Measurements from ENCODE around the gene NCOA3.

The NCOA3 gene

DNA sequence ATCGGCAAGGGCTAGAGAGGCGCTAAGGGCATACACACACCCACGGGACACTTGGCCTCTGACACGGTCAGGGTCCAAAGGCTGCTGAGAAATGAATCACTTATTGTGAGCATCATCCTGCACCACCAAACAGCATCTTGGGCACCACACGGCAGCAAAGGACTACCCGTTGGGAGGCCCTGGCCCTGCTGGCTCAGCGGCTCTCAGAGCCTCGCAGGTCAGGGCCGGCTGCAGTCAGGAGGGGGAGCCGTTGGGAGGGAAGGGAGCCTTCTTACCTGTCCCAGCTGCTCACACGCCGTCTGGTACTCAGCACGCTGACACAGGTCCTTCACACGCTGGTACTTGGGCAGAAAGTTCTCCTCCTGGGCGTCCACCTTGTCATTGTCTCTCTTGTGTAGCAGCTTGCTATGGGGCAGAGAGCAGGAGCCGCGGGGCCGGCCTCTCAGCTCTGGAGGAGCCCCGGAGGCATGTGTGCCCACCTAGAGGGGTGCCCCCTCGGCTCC lies 174.6 kb downstream of the NCOA3 start:
- Histone ChIP-seq H2BK120ac (ENCODE audit: low read depth, low read length) (no peak overlapping the region), H3K4me1 (ENCODE audit: control insufficient read depth, low read depth, low read length) (no peaks in the 10 kb centered on the region), H3K23ac (ENCODE audit: low read length) (no peak overlapping the region), H4K8ac (ENCODE audit: low read depth, low read length) (no peak overlapping the region), H2BK5ac (ENCODE audit: low read length) (no peak overlapping the region), H3K9ac (ENCODE audit: low read length) (no peak overlapping the region), H3K18ac (ENCODE audit: low read length) (no peak overlapping the region), H3K36me3 (ENCODE audit: control insufficient read depth, insufficient read depth, low read length) (no peaks in the 10 kb centered on the region), H3K4me2 (ENCODE audit: low read length) (no peak overlapping the region), H3K79me2 (ENCODE audit: control insufficient read depth, insufficient read depth, low read length) (no peaks in the 10 kb centered on the region), H2AK5ac (ENCODE audit: low read length) (no peak overlapping the region), H3K4ac (ENCODE audit: low read depth, low read length) (no peak overlapping the region), H3K56ac (ENCODE audit: low read length) (no peak overlapping the region), H3K79me1 (ENCODE audit: low read length) (no peaks in the 10 kb centered on the region), H3K27ac (ENCODE audit: low read depth, low read length) (no peak overlapping the region), H2BK15ac (replicated peaks; ENCODE audit: low read depth) (no peak overlapping the region), H3K27me3 (ENCODE audit: insufficient read depth, low read length, poor library complexity) (no peaks in the 10 kb centered on the region), H3K4me3 (ENCODE audit: low read length) (no peak overlapping the region), H4K5ac (ENCODE audit: low read length) (no peak overlapping the region)
- no CpG with 5 or more reads among the region's 20 CpGs for WGBS (ENCODE audit: extremely low coverage, insufficient coverage, low lambda C conversion rate)
- DNase-seq: peak; percentile 60

DNA sequence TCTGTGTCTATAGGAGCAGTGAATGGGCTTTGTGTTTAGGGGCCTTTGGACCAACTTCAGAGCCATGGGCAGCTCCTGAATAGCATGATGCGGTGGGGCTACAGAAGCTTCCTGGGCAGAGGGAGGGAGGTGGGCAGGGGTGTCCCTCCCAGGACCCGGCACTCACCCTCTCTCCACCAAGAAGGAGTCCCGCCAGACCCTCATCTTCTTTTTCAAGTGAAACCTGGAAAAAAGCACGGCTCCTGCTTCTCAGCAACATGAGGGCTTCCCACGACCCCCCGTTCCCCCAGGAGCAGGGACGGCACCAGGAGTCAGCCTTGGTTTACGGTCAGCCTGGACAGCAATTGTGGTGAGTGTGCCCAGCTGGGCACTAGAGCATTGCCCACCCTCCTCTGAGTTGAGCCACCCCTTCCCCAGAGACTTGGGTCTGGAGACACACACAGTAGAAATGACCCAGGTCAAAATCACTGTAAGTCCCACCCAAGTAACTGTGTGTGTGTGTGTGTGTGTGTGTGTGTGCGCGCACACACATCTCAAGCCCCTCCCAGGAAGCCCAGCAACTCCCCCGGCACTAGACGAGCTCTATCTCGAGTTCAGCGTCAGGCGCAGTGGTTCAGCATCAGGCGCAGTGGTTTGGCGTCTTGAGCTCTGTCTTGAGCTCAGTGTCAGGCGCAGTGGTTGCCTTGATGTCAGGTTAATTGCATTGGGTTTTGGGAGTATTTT lies 175.4 kb downstream of the NCOA3 start:
- Histone ChIP-seq H2AK5ac (ENCODE audit: low read length) (no peak overlapping the region), H3K4ac (ENCODE audit: low read depth, low read length) (no peak overlapping the region), H3K4me3 (ENCODE audit: low read length) (no peak overlapping the region), H2BK5ac (ENCODE audit: low read length) (no peak overlapping the region), H2BK15ac (replicated peaks; ENCODE audit: low read depth) (no peak overlapping the region), H3K79me1 (ENCODE audit: low read length) (no peaks in the 10 kb centered on the region), H3K36me3 (ENCODE audit: control insufficient read depth, insufficient read depth, low read length) (no peaks in the 10 kb centered on the region), H3K4me1 (ENCODE audit: control insufficient read depth, low read depth, low read length) (no peaks in the 10 kb centered on the region), H3K27me3 (ENCODE audit: insufficient read depth, low read length, poor library complexity) (no peaks in the 10 kb centered on the region), H3K27ac (ENCODE audit: low read depth, low read length) (no peak overlapping the region), H2BK120ac (ENCODE audit: low read depth, low read length) (no peak overlapping the region), H3K18ac (ENCODE audit: low read length) (no peak overlapping the region), H4K5ac (ENCODE audit: low read length) (no peak overlapping the region), H3K23ac (ENCODE audit: low read length) (no peak overlapping the region), H3K9ac (ENCODE audit: low read length) (no peak overlapping the region), H3K56ac (ENCODE audit: low read length) (no peak overlapping the region), H3K79me2 (ENCODE audit: control insufficient read depth, insufficient read depth, low read length) (no peaks in the 10 kb centered on the region), H4K8ac (ENCODE audit: low read depth, low read length) (no peak overlapping the region), H3K4me2 (ENCODE audit: low read length) (no peak overlapping the region)
- no CpG with 5 or more reads among the region's 18 CpGs for WGBS (ENCODE audit: extremely low coverage, insufficient coverage, low lambda C conversion rate)
- DNase-seq: no peak

DNA sequence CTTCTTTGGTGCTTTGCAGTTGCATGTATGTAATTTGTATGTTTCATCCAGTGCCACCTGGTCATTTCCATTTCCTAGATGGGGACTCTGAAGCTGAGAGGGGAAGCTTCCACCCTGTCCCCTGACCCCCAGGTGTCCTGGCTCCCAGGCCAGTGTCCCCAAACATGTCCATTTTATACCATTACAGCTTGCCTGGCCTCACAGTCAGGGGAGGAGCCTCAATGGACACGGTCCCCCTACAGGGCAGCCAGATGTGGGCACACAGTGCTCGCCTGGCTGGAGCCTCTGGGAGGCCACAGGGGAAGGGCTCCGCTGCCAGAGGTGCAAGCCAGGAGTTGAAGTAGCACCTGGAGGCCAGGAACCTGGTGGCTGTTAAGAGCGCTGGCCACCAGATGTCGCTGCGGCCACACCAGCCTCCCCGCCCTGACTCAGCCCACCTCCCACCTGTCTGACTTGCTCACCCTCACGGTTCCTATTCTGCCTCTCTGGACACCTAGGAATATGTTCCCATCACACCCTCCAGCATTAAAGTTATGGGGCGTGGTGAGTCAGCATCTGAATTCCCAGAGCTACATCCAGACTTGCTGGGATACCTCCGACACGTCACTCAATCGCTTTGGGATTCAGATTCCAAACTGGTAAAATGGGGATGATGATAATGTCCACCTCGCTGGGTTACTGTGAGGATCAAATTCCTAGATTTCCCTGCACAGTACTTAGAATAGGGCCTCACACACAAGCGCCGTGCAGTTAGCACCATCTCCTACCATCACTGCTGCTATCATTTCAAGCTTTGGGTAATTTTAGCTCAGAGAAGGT lies 176.2 kb downstream of the NCOA3 start:
- Histone ChIP-seq H3K9ac (ENCODE audit: low read length) (no peak overlapping the region), H3K27ac (ENCODE audit: low read depth, low read length) (no peak overlapping the region), H3K27me3 (ENCODE audit: insufficient read depth, low read length, poor library complexity) (no peaks in the 10 kb centered on the region), H3K23ac (ENCODE audit: low read length) (no peak overlapping the region), H3K79me1 (ENCODE audit: low read length) (no peaks in the 10 kb centered on the region), H3K18ac (ENCODE audit: low read length) (no peak overlapping the region), H2BK15ac (replicated peaks; ENCODE audit: low read depth) (no peak overlapping the region), H4K8ac (ENCODE audit: low read depth, low read length) (no peak overlapping the region), H3K36me3 (ENCODE audit: control insufficient read depth, insufficient read depth, low read length) (no peaks in the 10 kb centered on the region), H2AK5ac (ENCODE audit: low read length) (no peak overlapping the region), H4K5ac (ENCODE audit: low read length) (no peak overlapping the region), H3K79me2 (ENCODE audit: control insufficient read depth, insufficient read depth, low read length) (no peaks in the 10 kb centered on the region), H3K4ac (ENCODE audit: low read depth, low read length) (no peak overlapping the region), H3K56ac (ENCODE audit: low read length) (no peak overlapping the region), H3K4me1 (ENCODE audit: control insufficient read depth, low read depth, low read length) (no peaks in the 10 kb centered on the region), H3K4me2 (ENCODE audit: low read length) (no peak overlapping the region), H3K4me3 (ENCODE audit: low read length) (no peak overlapping the region), H2BK5ac (ENCODE audit: low read length) (no peak overlapping the region), H2BK120ac (ENCODE audit: low read depth, low read length) (no peak overlapping the region)
- no CpG with 5 or more reads among the region's 15 CpGs for WGBS (ENCODE audit: extremely low coverage, insufficient coverage, low lambda C conversion rate)
- DNase-seq: peak; percentile 76

DNA sequence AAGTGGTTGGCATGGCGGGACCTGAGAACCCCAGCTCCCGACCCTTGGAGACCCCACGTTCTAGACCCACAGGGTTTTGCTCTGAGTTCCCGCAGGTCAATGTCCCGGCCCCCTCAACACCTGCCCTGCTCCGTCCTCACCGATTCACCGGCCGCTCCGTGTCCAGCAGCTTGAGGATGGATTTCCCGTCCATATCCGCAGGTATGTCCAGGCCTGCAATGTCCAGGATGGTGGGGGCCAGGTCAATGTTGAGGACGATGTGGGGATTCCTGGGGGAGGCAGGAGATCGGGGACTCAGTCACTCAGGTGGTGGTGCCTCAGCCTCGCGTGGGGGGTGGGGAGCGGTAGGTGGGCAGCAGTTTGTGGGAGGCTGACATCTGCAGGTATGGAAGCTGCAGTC lies 176.8 kb downstream of the NCOA3 start:
- DNase-seq: no peak
- H2AK5ac ChIP-seq (ENCODE audit: low read length): no peak overlapping the region
- no CpG with 5 or more reads among the region's 17 CpGs for WGBS (ENCODE audit: extremely low coverage, insufficient coverage, low lambda C conversion rate)
- no peak overlapping the region for H3K4me2 ChIP-seq (ENCODE audit: low read length)
- no peak overlapping the region for H2BK5ac ChIP-seq (ENCODE audit: low read length)
- no peaks in the 10 kb centered on the region for H3K27me3 ChIP-seq (ENCODE audit: insufficient read depth, low read length, poor library complexity)
- no peak overlapping the region for H3K23ac ChIP-seq (ENCODE audit: low read length)
- no peaks in the 10 kb centered on the region for H3K79me2 ChIP-seq (ENCODE audit: control insufficient read depth, insufficient read depth, low read length)
- no peak overlapping the region for H3K56ac ChIP-seq (ENCODE audit: low read length)
- H3K36me3 ChIP-seq (ENCODE audit: control insufficient read depth, insufficient read depth, low read length): no peaks in the 10 kb centered on the region
- H3K79me1 ChIP-seq (ENCODE audit: low read length): no peaks in the 10 kb centered on the region
- H3K4me3 ChIP-seq (ENCODE audit: low read length): no peak overlapping the region
- no peaks in the 10 kb centered on the region for H3K4me1 ChIP-seq (ENCODE audit: control insufficient read depth, low read depth, low read length)
- no peak overlapping the region for H4K8ac ChIP-seq (ENCODE audit: low read depth, low read length)
- no peak overlapping the region for H3K9ac ChIP-seq (ENCODE audit: low read length)
- no peak overlapping the region for H3K18ac ChIP-seq (ENCODE audit: low read length)
- H2BK15ac ChIP-seq (replicated peaks; ENCODE audit: low read depth): no peak overlapping the region
- no peak overlapping the region for H4K5ac ChIP-seq (ENCODE audit: low read length)
- H3K4ac ChIP-seq (ENCODE audit: low read depth, low read length): no peak overlapping the region
- no peak overlapping the region for H3K27ac ChIP-seq (ENCODE audit: low read depth, low read length)
- no peak overlapping the region for H2BK120ac ChIP-seq (ENCODE audit: low read depth, low read length)

DNA sequence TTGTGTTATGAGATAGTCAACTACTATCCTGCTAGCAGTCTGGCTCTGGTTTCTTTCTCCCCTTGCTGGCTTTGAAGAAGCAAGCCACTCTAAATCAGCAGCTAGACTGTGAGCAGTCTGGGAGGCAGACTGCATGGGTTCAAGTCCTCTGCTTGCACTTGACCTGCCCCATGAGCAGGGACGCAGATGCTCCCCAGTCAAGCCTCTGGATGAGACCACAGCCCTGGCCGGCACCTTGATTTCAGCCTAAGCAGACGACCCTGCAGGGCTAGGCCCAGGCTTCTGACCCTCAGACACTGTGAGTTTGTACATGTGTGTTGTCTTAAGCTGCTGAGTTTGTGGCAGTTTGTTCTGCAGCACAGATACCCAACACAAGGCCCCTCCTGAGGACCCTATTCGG lies 177.8 kb downstream of the NCOA3 start:
- no peak overlapping the region for H4K5ac ChIP-seq (ENCODE audit: low read length)
- no peak overlapping the region for H3K4ac ChIP-seq (ENCODE audit: low read depth, low read length)
- H3K4me1 ChIP-seq (ENCODE audit: control insufficient read depth, low read depth, low read length): no peaks in the 10 kb centered on the region
- no peak overlapping the region for H3K56ac ChIP-seq (ENCODE audit: low read length)
- H2BK5ac ChIP-seq (ENCODE audit: low read length): no peak overlapping the region
- no peak overlapping the region for H2AK5ac ChIP-seq (ENCODE audit: low read length)
- no peaks in the 10 kb centered on the region for H3K36me3 ChIP-seq (ENCODE audit: control insufficient read depth, insufficient read depth, low read length)
- H3K27me3 ChIP-seq (ENCODE audit: insufficient read depth, low read length, poor library complexity): no peaks in the 10 kb centered on the region
- no CpG with 5 or more reads among the region's 4 CpGs for WGBS (ENCODE audit: extremely low coverage, insufficient coverage, low lambda C conversion rate)
- H2BK120ac ChIP-seq (ENCODE audit: low read depth, low read length): no peak overlapping the region
- H3K18ac ChIP-seq (ENCODE audit: low read length): no peak overlapping the region
- no peak overlapping the region for H3K4me2 ChIP-seq (ENCODE audit: low read length)
- no peak overlapping the region for H2BK15ac ChIP-seq (replicated peaks; ENCODE audit: low read depth)
- no peak overlapping the region for H3K9ac ChIP-seq (ENCODE audit: low read length)
- DNase-seq: no peak
- no peaks in the 10 kb centered on the region for H3K79me2 ChIP-seq (ENCODE audit: control insufficient read depth, insufficient read depth, low read length)
- no peak overlapping the region for H3K4me3 ChIP-seq (ENCODE audit: low read length)
- no peaks in the 10 kb centered on the region for H3K79me1 ChIP-seq (ENCODE audit: low read length)
- H4K8ac ChIP-seq (ENCODE audit: low read depth, low read length): no peak overlapping the region
- H3K27ac ChIP-seq (ENCODE audit: low read depth, low read length): no peak overlapping the region
- H3K23ac ChIP-seq (ENCODE audit: low read length): no peak overlapping the region

Data from mesendoderm (in vitro differentiated cells).